ENCODE results near the gene TRDN.

DNA sequence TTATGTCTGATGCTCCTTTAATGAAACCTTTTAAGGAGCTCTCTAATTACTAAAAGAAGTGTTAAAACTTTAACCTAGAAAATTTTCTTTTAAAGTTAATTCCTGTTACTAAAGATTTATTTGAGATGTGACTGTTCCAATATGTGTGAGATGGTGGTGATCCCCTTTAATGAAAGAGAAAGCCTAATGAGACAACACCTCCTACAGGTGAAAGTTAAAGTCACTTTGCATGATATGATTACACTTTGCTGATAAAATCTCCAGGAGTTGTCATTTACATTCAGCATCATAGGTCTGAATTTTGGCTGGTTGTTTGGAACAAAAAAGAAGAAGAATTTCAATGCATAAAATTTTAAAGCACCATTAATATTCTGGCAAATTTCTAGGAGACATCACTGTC lies 307.4 kb downstream of the TRDN start:
- TF ChIP-seq, protein P1, sequence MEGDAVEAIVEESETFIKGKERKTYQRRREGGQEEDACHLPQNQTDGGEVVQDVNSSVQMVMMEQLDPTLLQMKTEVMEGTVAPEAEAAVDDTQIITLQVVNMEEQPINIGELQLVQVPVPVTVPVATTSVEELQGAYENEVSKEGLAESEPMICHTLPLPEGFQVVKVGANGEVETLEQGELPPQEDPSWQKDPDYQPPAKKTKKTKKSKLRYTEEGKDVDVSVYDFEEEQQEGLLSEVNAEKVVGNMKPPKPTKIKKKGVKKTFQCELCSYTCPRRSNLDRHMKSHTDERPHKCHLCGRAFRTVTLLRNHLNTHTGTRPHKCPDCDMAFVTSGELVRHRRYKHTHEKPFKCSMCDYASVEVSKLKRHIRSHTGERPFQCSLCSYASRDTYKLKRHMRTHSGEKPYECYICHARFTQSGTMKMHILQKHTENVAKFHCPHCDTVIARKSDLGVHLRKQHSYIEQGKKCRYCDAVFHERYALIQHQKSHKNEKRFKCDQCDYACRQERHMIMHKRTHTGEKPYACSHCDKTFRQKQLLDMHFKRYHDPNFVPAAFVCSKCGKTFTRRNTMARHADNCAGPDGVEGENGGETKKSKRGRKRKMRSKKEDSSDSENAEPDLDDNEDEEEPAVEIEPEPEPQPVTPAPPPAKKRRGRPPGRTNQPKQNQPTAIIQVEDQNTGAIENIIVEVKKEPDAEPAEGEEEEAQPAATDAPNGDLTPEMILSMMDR (IDR thresholded peaks at IDR 0.05): no peak
- no peak for TF ChIP-seq POLR2A (IDR thresholded peaks at IDR 0.05)

Measured in esophagus squamous epithelium (tissue), 4 donors.